DOHH2 (cell line): Measurements from ENCODE around the gene BMERB1.

ENCODE experiments used
- H3F3A ChIP-seq: fragments of 200-600 bp; sonication (generic), shearing (Covaris generic); 2 replicates; pipeline ENCODE4 v1.6.0; 2016; ENCODE audit warnings: antibody characterized with exemption, mild to moderate bottlenecking; ENCODE audit not compliant: control insufficient read depth, insufficient read depth
- H3K27ac ChIP-seq: fragments of 200-600 bp; sonication (generic); 2 replicates; pipeline ENCODE4 v1.5.1; 2014; ENCODE audit warnings: low read depth, mild to moderate bottlenecking, low read length, moderate library complexity
- H3K27me3 ChIP-seq: fragments of 200-600 bp; sonication (generic); 2 replicates; pipeline ENCODE4 v1.6.1; 2014; ENCODE audit warnings: mild to moderate bottlenecking, low read length, mixed read lengths; ENCODE audit not compliant: control insufficient read depth
- H3K36me3 ChIP-seq: fragments of 200-600 bp; sonication (generic); 2 replicates; pipeline ENCODE4 v1.6.1; 2014; ENCODE audit warnings: mild to moderate bottlenecking, low read length, moderate library complexity, mixed read lengths; ENCODE audit not compliant: control insufficient read depth
- H3K4me1 ChIP-seq: fragments of 200-600 bp; sonication (generic); 2 replicates; pipeline ENCODE4 v1.6.1; 2014; ENCODE audit warnings: mild to moderate bottlenecking, low read length, mixed read lengths; ENCODE audit not compliant: control insufficient read depth
- H3K4me2 ChIP-seq: fragments of 200-600 bp; sonication (generic); 2 replicates; pipeline ENCODE4 v1.6.0; 2014; ENCODE audit warnings: mild to moderate bottlenecking, low read length, moderate library complexity
- H3K4me3 ChIP-seq: fragments of 200-600 bp; sonication (generic); 2 replicates; pipeline ENCODE4 v1.5.1; 2014; ENCODE audit warnings: mild to moderate bottlenecking, low read length, mixed read lengths
- H3K79me2 ChIP-seq: fragments of 200-600 bp; sonication (generic); 2 replicates; pipeline ENCODE4 v1.6.1; 2014; ENCODE audit warnings: mild to moderate bottlenecking, low read length, mixed read lengths; ENCODE audit not compliant: control insufficient read depth
- H3K9me2 ChIP-seq: fragments of 200-600 bp; sonication (generic); replicated peaks from 2 replicates; pipeline ENCODE4 v1.6.1; 2014; ENCODE audit warnings: mild to moderate bottlenecking, low read length, mixed read lengths; ENCODE audit not compliant: control insufficient read depth
- H3K9me3 ChIP-seq: fragments of 200-600 bp; sonication (generic); 2 replicates; pipeline ENCODE4 v1.6.1; 2014; ENCODE audit warnings: antibody characterized with exemption, low read length, mixed read lengths; ENCODE audit not compliant: control insufficient read depth, insufficient read depth
- H4K20me1 ChIP-seq: fragments of 200-600 bp; sonication (generic); 2 replicates; pipeline ENCODE4 v1.6.0; 2014; ENCODE audit warnings: low read depth, mild to moderate bottlenecking, antibody characterized with exemption, low read length, moderate library complexity; ENCODE audit not compliant: control insufficient read depth, insufficient read depth
- EZH2phosphoT487 ChIP-seq: fragments of 200-600 bp; sonication (generic); IDR thresholded peaks from 2 replicates; pipeline ENCODE4 v1.6.1; 2017; ENCODE audit warnings: borderline replicate concordance, mild to moderate bottlenecking, antibody characterized with exemption, low read length, moderate library complexity, mixed read lengths
- TF ChIP-seq, protein P1 (sequence below): fragments of 200-600 bp; sonication (generic); IDR thresholded peaks from one replicate; pipeline ENCODE4 v1.5.1; 2014; ENCODE audit warnings: antibody characterized with exemption, mild to moderate bottlenecking, low read depth, low read length; ENCODE audit not compliant: poor library complexity, severe bottlenecking

Gene BMERB1

DNA sequence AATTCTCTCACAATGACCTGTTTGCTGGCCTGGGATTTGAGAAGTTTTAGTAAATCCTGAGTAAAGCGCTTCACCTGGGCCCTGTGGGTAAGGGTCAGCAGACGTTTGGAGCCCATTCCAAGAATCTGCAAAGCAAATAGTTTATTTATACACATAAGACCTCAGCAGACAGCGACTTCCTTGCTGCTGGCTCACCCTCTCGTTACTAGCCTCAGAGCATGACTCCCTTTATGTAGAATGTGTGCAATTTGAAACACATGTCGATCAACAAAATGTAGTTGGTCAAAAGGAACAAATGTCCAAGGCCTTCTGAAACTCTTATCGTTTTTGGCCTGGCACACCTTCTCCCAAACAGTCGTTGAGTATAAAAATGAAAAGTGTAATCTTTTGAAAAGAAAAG lies 177.2 kb downstream of the BMERB1 start:
- peaks cover 85% of the 10 kb centered on the region for H3K36me3 ChIP-seq
- no peaks in the 10 kb centered on the region for H4K20me1 ChIP-seq
- H3K79me2 ChIP-seq, result no peaks in the 10 kb centered on the region
- H3K27ac ChIP-seq, result no peak overlapping the region
- H3K4me3 ChIP-seq, result no peak overlapping the region
- no peaks in the 10 kb centered on the region for H3K9me2 ChIP-seq
- no peaks in the 10 kb centered on the region for H3K27me3 ChIP-seq
- no peaks in the 10 kb centered on the region for H3F3A ChIP-seq
- H3K4me2 ChIP-seq, result no peak overlapping the region
- no peaks in the 10 kb centered on the region for H3K9me3 ChIP-seq
- H3K4me1 ChIP-seq, result no peaks in the 10 kb centered on the region
- TF ChIP-seq, protein P1, sequence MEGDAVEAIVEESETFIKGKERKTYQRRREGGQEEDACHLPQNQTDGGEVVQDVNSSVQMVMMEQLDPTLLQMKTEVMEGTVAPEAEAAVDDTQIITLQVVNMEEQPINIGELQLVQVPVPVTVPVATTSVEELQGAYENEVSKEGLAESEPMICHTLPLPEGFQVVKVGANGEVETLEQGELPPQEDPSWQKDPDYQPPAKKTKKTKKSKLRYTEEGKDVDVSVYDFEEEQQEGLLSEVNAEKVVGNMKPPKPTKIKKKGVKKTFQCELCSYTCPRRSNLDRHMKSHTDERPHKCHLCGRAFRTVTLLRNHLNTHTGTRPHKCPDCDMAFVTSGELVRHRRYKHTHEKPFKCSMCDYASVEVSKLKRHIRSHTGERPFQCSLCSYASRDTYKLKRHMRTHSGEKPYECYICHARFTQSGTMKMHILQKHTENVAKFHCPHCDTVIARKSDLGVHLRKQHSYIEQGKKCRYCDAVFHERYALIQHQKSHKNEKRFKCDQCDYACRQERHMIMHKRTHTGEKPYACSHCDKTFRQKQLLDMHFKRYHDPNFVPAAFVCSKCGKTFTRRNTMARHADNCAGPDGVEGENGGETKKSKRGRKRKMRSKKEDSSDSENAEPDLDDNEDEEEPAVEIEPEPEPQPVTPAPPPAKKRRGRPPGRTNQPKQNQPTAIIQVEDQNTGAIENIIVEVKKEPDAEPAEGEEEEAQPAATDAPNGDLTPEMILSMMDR, result no peak
- TF ChIP-seq EZH2phosphoT487, result no peak

DNA sequence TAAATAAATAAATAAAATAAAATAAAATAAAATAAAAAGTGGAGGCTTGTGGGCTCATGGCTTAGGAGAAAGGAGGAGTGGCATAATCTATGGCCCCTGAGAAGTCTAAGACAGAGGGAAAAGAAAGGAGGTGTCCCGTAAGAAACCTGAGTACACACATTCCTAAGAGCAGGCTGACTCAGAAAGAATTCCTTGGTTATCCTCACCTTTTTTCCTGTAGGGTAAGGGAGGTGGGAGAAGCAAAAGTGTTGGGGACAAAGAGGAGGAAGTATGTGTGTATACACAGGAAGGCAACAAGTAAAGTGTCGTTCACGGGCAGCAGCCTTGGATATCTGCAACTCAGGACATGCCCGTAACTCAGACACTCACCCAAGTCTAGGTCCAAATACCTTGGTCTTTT lies 179.3 kb downstream of the BMERB1 start:
- Histone ChIP-seq H3K4me3 (no peak overlapping the region), H3K9me3 (no peaks in the 10 kb centered on the region), H3K36me3 (peaks cover 86% of the 10 kb centered on the region), H3K4me1 (no peaks in the 10 kb centered on the region), H3K79me2 (no peaks in the 10 kb centered on the region), H3K4me2 (no peak overlapping the region), H3K9me2 (no peaks in the 10 kb centered on the region), H3K27me3 (no peaks in the 10 kb centered on the region), H4K20me1 (no peaks in the 10 kb centered on the region), H3F3A (no peaks in the 10 kb centered on the region), H3K27ac (no peak overlapping the region)
- TF ChIP-seq, protein P1, result no peak
- no peak for TF ChIP-seq EZH2phosphoT487

DNA sequence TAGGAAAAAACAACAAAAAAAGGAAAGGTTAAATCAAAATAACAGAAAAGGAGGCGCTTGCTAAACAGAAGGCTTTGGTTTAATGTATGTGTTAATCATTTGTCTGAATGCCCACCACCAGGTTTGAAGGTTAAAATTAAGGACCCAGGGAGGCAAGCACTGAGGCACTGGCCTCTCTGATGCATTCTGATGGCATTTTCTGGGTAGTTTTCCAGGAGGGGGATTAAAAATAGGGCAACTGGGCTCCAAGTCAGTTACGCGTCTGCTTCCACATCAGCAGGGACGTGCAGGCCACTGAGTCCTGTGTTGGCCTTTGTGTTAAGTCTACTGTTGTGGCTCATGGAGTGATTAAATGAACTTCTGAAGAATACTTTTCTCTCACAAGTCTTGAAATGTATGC lies 181.6 kb downstream of the BMERB1 start:
- H3K4me1 ChIP-seq, result no peaks in the 10 kb centered on the region
- H3F3A ChIP-seq, result peaks cover under 1% of the 10 kb centered on the region; the same call in 1 of the 2 replicates
- H3K4me2 ChIP-seq, result no peak overlapping the region
- no peaks in the 10 kb centered on the region for H4K20me1 ChIP-seq
- no peaks in the 10 kb centered on the region for H3K9me3 ChIP-seq
- H3K4me3 ChIP-seq, result no peak overlapping the region
- peaks cover 87% of the 10 kb centered on the region for H3K36me3 ChIP-seq
- TF ChIP-seq, protein P1, result no peak
- no peak for TF ChIP-seq EZH2phosphoT487
- no peaks in the 10 kb centered on the region for H3K27me3 ChIP-seq
- no peak overlapping the region for H3K27ac ChIP-seq
- no peaks in the 10 kb centered on the region for H3K9me2 ChIP-seq
- H3K79me2 ChIP-seq, result no peaks in the 10 kb centered on the region
